Gastrocnemius medialis (tissue), 4 donors: ENCODE results near the gene WNT9B. TPM values are rescaled to one million over a fixed set of nuclear protein-coding genes. Genes with fewer than 3 reads are reported as not detected.

Experiments used
- ATAC-seq, 2 donors: fragments of 150-250 bp; one replicate each; pipeline ENCODE4 v1.9.1; 2016
- DNase-seq, 2 donors: peaks; one replicate each; pipeline ENCODE4 v3.0.0-alpha.2; 2019
- H3K27ac ChIP-seq, 4 donors: fragments of 200-600 bp; sonication (generic); 1 replicate in 1 of 4; 2 replicates in 3 of 4; pipeline ENCODE4 v1.5.1; 2016 to 2018; ENCODE audit warnings: mild to moderate bottlenecking in 2 of 4, moderate library complexity in 1 of 4
- H3K27me3 ChIP-seq, 3 donors: fragments of 200-600 bp; sonication (generic) in 2 of 3; 1 replicate in 1 of 3; 2 replicates in 2 of 3; pipeline versions ENCODE4 v1.5.1 to v1.6.0; 2016 to 2019; ENCODE audit warnings: mild to moderate bottlenecking in 1 of 3, moderate library complexity in 1 of 3
- H3K36me3 ChIP-seq, 2 donors: fragments of 200-600 bp; sonication (generic) in 1 of 2; one replicate each; pipeline ENCODE4 v1.5.1; 2017 to 2018
- H3K4me1 ChIP-seq, 2 donors: fragments of 200-600 bp; sonication (generic) in 1 of 2; one replicate each; pipeline ENCODE4 v1.5.1; 2016 to 2017; ENCODE audit warnings: mild to moderate bottlenecking in 2 of 2
- H3K4me3 ChIP-seq, 4 donors: fragments of 200-600 bp; sonication (generic) in 3 of 4; 1 replicate in 1 of 4; 2 replicates in 3 of 4; pipeline ENCODE4 v1.5.1; 2016 to 2019; ENCODE audit warnings: mild to moderate bottlenecking in 2 of 4
- H3K9me3 ChIP-seq, 3 donors: fragments of 200-600 bp; sonication (generic) in 2 of 3; 1 replicate in 1 of 3; 2 replicates in 2 of 3; pipeline ENCODE4 v1.5.1; 2016 to 2019
- CTCF ChIP-seq, 5 experiments: fragments of 450-650 bp in 3 of 5; fragments of 200-600 bp in 2 of 5; sonication (generic) in 2 of 5; IDR thresholded peaks in 4 of 5; conservative IDR thresholded peaks in 1 of 5; 1 replicate in 4 of 5; 2 replicates in 1 of 5; pipeline ENCODE4 v1.5.1; 2016 to 2019; ENCODE audit warnings: antibody characterized with exemption in 5 of 5, mild to moderate bottlenecking in 3 of 5, moderate library complexity in 3 of 5
- POLR2A ChIP-seq, 2 donors: fragments of 450-650 bp; IDR thresholded peaks; one replicate each; pipeline ENCODE4 v1.6.1; 2017; ENCODE audit warnings: antibody characterized with exemption in 2 of 2, mild to moderate bottlenecking in 2 of 2, moderate library complexity in 2 of 2
- in situ Hi-C, 4 donors: fragments of 200-750 bp; cut with MboI; loops; one replicate each; pipeline versions ENCODE4 v1.15.0 to v1.8.0; 2017; ENCODE audit warnings: low sequenced_read_pairs in 4 of 4
- intact Hi-C: fragments of 100-400 bp; cut with DNase I; formaldehyde crosslinking; loops from one replicate; pipeline ENCODE4 v1.15.1; 2023; ENCODE audit warnings: low total_unique reads
- total RNA-seq, 4 donors: library from RNA; depleted of rRNA; stranded (reverse); fragments of >200 nt; gene quantifications; one replicate each; pipeline versions ENCODE4 v1.1.0 to v1.2.3, GENCODE V29; 2016

The WNT9B gene
- total RNA-seq, 4 donors from 2014 or later = 0.40 TPM; not detected in 3

GRCh38 chr17:46885415-46886309 lies 34.3 kb downstream of the WNT9B start:
- DNase-seq (no peak), ATAC-seq (no peak)
- intact Hi-C loops = no loop called here
- H3K4me3 ChIP-seq = no peak overlapping the region
- H3K27ac ChIP-seq = no peak overlapping the region
- peaks cover 7 to 24% (median 12%) of the 10 kb centered on the region in 3 donors for H3K27me3 ChIP-seq
- TF ChIP-seq POLR2A (IDR thresholded peaks at IDR 0.05) (no peak), CTCF (IDR thresholded peaks at IDR 0.05 in 4 of 5, conservative IDR thresholded peaks at IDR 0.05 in 1 of 5) (no peak)
- in situ Hi-C loops = no loop called here
- H3K36me3 ChIP-seq = no peaks in the 10 kb centered on the region
- no peaks in the 10 kb centered on the region for H3K9me3 ChIP-seq
- no peaks in the 10 kb centered on the region for H3K4me1 ChIP-seq

DNA sequence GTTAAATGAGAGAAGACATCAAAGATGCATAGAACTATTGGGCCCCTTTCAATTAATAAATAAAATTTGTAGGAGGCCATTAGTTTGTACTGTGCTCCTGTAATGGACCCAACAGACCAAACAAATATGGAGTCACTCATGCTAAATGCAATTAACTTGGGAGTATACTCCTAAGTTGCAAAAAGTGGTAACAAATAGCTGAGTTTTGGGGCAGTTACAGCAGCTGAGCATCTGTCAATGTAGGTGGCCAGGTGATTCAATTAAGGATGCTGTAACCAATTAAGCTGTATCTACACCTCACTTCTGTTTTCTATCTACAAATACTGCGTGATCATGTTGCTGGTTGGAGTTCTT lies 34.9 kb downstream of the WNT9B start:
- Histone ChIP-seq H3K27ac (no peak overlapping the region), H3K4me3 (no peak overlapping the region), H3K27me3 (peaks cover 7 to 24% (median 16%) of the 10 kb centered on the region in 3 donors), H3K9me3 (no peaks in the 10 kb centered on the region), H3K36me3 (no peaks in the 10 kb centered on the region), H3K4me1 (no peaks in the 10 kb centered on the region)
- DNase-seq (no peak), ATAC-seq (no peak)
- in situ Hi-C loops (no loop called here), intact Hi-C loops (no loop called here)
- TF ChIP-seq POLR2A (IDR thresholded peaks at IDR 0.05) (no peak), CTCF (IDR thresholded peaks at IDR 0.05 in 4 of 5, conservative IDR thresholded peaks at IDR 0.05 in 1 of 5) (no peak)

DNA sequence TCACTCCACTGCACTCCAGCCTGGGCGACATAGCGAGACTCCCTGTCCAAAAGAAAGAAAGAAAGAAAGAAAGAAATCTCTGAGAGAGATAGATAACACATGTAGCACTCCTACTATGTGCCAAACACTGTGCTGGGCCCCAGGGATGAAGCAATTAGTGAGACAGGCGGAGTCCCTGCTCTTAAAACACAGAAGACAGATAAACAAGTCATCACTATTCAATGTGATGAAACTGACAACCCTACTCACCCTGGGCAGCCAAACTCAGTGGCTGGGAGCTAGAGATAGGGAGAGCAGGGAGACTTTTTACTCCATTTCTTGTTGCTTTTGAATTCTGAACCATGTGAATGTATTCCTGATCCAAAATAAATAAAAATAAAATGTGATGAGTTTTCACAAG lies 36.3 kb downstream of the WNT9B start:
- H3K9me3 ChIP-seq = no peaks in the 10 kb centered on the region
- intact Hi-C loops (no loop called here), in situ Hi-C loops (no loop called here)
- H3K4me1 ChIP-seq = no peaks in the 10 kb centered on the region
- ATAC-seq (no peak), DNase-seq (no peak)
- H3K4me3 ChIP-seq = no peak overlapping the region
- no peak overlapping the region for H3K27ac ChIP-seq
- TF ChIP-seq CTCF (IDR thresholded peaks at IDR 0.05 in 4 of 5, conservative IDR thresholded peaks at IDR 0.05 in 1 of 5) = no peak
- TF ChIP-seq POLR2A (IDR thresholded peaks at IDR 0.05) = no peak
- H3K36me3 ChIP-seq = no peaks in the 10 kb centered on the region
- peaks cover 13 to 24% (median 16%) of the 10 kb centered on the region in 3 donors for H3K27me3 ChIP-seq

GRCh38 chr17:46888727-46889126 lies 37.3 kb downstream of the WNT9B start:
- Histone ChIP-seq H3K4me3 (no peak overlapping the region), H3K27me3 (peaks cover 15 to 25% (median 19%) of the 10 kb centered on the region in 3 donors), H3K4me1 (no peaks in the 10 kb centered on the region), H3K27ac (no peak overlapping the region), H3K36me3 (no peaks in the 10 kb centered on the region), H3K9me3 (no peaks in the 10 kb centered on the region)
- intact Hi-C loops = no loop called here
- DNase-seq (no peak), ATAC-seq (no peak)
- in situ Hi-C loops = no loop called here
- no peak for TF ChIP-seq POLR2A (IDR thresholded peaks at IDR 0.05)
- TF ChIP-seq CTCF (IDR thresholded peaks at IDR 0.05 in 4 of 5, conservative IDR thresholded peaks at IDR 0.05 in 1 of 5) = no peak
